Measurements from ENCODE around the gene CUBN. TPM values are rescaled to one million over a fixed set of nuclear protein-coding genes. Genes with fewer than 3 reads are reported as not detected.
A peak's percentile ranks its signal among the peaks of the same experiment; 100 is the strongest.

CUBN gene
- total RNA-seq, 4 donors from 2014 or later = 13.4 to 31.0 (median 19.7) TPM

DNA sequence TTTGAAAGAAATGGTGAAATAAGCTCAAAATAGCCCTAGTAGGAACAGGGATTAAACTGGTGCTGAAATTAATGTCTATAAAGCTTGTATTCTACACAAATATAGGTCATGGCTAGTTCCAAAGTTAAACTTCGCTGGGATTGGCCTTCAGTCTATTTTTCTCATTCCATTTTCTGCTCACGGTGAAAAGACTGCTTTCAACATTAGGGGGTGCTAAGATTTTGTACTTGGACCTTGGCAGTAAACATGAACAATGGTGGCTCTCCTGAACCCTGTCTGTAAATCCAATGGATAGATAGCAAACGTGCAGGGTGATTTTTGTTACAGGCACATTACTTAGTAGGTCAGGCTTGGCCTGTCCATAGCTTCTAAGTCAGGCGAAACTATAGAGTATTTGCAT, 276.4 kb downstream of the CUBN start:
- H3K27ac ChIP-seq = no peak overlapping the region
- H3K4me3 ChIP-seq (replicated peaks in 1 of 3) = no peak overlapping the region
- H3K9me3 ChIP-seq = no peaks in the 10 kb centered on the region
- DNase-seq = no peak
- TF ChIP-seq CTCF (IDR thresholded peaks at IDR 0.05) = peak in 4 of 6 experiments; percentile 39 to 57 (median 44)
- no peak for TF ChIP-seq POLR2A (IDR thresholded peaks at IDR 0.05)
- 51 to 63% methylated on average over 4 of the region's 4 CpGs for whole genome bisulfite sequencing, 2 donors
- H3K4me1 ChIP-seq = peaks cover 9% of the 10 kb centered on the region in 2 donors
- no peaks in the 10 kb centered on the region for H3K27me3 ChIP-seq
- H3K36me3 ChIP-seq = no peaks in the 10 kb centered on the region
- intact Hi-C loops (cut with DNase I) = no loop called here

- Histone ChIP-seq H3K27ac (no peak overlapping the region), H3K4me1 (peaks cover 9% of the 10 kb centered on the region in 2 donors), H3K9me3 (no peaks in the 10 kb centered on the region), H3K36me3 (no peaks in the 10 kb centered on the region), H3K4me3 (replicated peaks in 1 of 3) (no peak overlapping the region), H3K27me3 (no peaks in the 10 kb centered on the region)
- intact Hi-C loops (cut with DNase I) = no loop called here
- no peak for DNase-seq
- TF ChIP-seq CTCF (IDR thresholded peaks at IDR 0.05) = no peak
- no peak for TF ChIP-seq POLR2A (IDR thresholded peaks at IDR 0.05)
- 65 to 69% methylated on average over 2 of the region's 2 CpGs for WGBS, 2 donors
Observed at GRCh38 chr10:16852624-16853023, 277.0 kb downstream of the CUBN start.

DNA sequence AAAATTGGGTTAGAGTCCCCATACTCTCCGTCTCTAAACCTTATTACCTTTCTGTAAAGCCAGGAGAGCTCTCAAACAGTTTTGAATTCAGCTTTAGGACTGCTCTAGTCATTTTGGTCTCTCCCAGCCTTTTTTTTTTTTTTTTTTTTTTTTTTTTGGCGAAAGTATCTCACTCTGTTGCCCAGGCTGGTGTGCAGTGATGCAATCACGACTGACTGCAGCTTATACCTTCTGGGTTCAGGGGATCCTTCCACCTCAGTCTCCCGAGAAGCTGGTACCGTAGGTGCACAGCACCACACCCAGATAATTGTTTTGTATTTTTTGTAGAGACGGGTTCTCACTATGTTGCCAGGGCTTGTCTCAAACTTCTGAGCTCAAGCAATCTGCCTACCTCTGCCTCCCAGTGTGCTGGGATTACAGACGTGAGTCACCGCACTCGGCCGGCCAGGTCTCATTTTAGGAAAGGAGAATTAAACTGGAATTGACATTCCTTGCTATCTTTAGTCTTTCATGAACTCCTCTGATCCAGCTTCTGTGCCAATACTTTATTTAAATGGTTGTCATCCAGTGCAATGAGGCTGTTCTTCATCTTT, 281.0 kb downstream of the CUBN start:
- WGBS, 2 donors = 83 to 85% methylated on average over 10 of the region's 10 CpGs
- TF ChIP-seq CTCF (IDR thresholded peaks at IDR 0.05) = no peak
- no peak for TF ChIP-seq POLR2A (IDR thresholded peaks at IDR 0.05)
- H3K9me3 ChIP-seq = no peaks in the 10 kb centered on the region
- intact Hi-C loops (cut with DNase I) = no loop called here
- no peak overlapping the region for H3K4me3 ChIP-seq (replicated peaks in 1 of 3)
- H3K27me3 ChIP-seq = no peaks in the 10 kb centered on the region
- no peak for DNase-seq
- no peak overlapping the region for H3K27ac ChIP-seq
- H3K4me1 ChIP-seq = peaks cover 9 to 13% of the 10 kb centered on the region in 2 donors
- H3K36me3 ChIP-seq = no peaks in the 10 kb centered on the region

GRCh38 chr10:16847644-16848043, 282.0 kb downstream of the CUBN start:
- Histone ChIP-seq H3K27me3 (no peaks in the 10 kb centered on the region), H3K27ac (no peak overlapping the region), H3K9me3 (no peaks in the 10 kb centered on the region), H3K36me3 (no peaks in the 10 kb centered on the region), H3K4me3 (replicated peaks in 1 of 3) (no peak overlapping the region), H3K4me1 (peaks cover 8 to 11% of the 10 kb centered on the region in 2 donors)
- no peak for DNase-seq
- no peak for TF ChIP-seq CTCF (IDR thresholded peaks at IDR 0.05)
- no peak for TF ChIP-seq POLR2A (IDR thresholded peaks at IDR 0.05)
- WGBS, 2 donors = 70 to 75% methylated on average over 6 of the region's 6 CpGs
- intact Hi-C loops (cut with DNase I) = no loop called here

DNA sequence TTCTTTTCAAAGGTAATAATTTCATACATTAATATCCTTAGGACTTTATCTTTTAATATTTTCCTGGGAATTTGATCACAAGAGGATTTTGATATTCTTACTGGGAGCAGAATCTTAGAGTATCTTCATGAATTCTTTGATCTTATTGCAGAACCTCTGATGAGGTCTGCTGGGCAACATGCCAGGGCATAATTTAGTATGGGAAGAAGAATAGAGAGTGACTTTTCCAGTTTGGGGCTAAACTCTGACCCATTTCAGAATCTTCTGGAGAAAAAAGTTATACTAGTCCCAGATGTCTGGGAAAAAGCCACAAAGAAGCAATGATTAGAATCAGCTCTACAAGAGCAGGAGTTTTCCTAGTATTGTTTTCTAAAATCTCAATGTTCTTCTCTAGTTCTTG, 284.4 kb downstream of the CUBN start:
- Histone ChIP-seq H3K27ac (peak overlapping the region in 1 of 3 donors; percentile 14), H3K27me3 (no peaks in the 10 kb centered on the region), H3K4me1 (peaks cover 4 to 7% of the 10 kb centered on the region in 2 donors), H3K36me3 (no peaks in the 10 kb centered on the region), H3K9me3 (no peaks in the 10 kb centered on the region), H3K4me3 (replicated peaks in 1 of 3) (no peak overlapping the region)
- intact Hi-C loops (cut with DNase I) = no loop called here
- TF ChIP-seq CTCF (IDR thresholded peaks at IDR 0.05) (no peak), POLR2A (IDR thresholded peaks at IDR 0.05) (no peak)
- DNase-seq = peak in 1 of 2 donors; percentile 12
